Keratinocyte (primary cell): ENCODE measurements around the gene RNF157. TPM values are rescaled to one million over a fixed set of nuclear protein-coding genes. Genes with fewer than 3 reads are reported as not detected.

Experiments
- DNase-seq: peaks from one replicate; pipeline ENCODE4 v3.0.0-alpha.2; 2011; ENCODE audit warnings: low read depth, missing footprints, low spot score
- FAIRE-seq: peaks from 2 replicates; lab custom pipeline; 2011; peaks lifted over from hg19 to GRCh38; lab: Jason Lieb, UNC
- H2AFZ ChIP-seq: 2 replicates; pipeline ENCODE4 v1.6.0; 2012; ENCODE audit warnings: low read length, control low read depth, inconsistent platforms; ENCODE audit not compliant: control insufficient read depth
- H3K27ac ChIP-seq: 2 replicates; pipeline ENCODE4 v1.5.1; 2011; ENCODE audit warnings: low read length; ENCODE audit not compliant: control insufficient read depth, insufficient read depth
- H3K27me3 ChIP-seq: 3 replicates; pipeline ENCODE4 v1.6.0; 2011; ENCODE audit warnings: low read length; ENCODE audit not compliant: control insufficient read depth, insufficient read depth; ENCODE audit errors: extremely low read depth
- H3K36me3 ChIP-seq, 2 experiments: 2 replicates in 1 of 2; 3 replicates in 1 of 2; pipeline ENCODE4 v1.5.1; 2011; ENCODE audit warnings: low read length in 2 of 2, mild to moderate bottlenecking in 1 of 2; ENCODE audit not compliant: control insufficient read depth in 2 of 2, insufficient read depth in 2 of 2; ENCODE audit errors: extremely low read depth in 1 of 2
- H3K4me1 ChIP-seq: 3 replicates; pipeline ENCODE4 v1.5.1; 2011; ENCODE audit warnings: low read length; ENCODE audit not compliant: control insufficient read depth, insufficient read depth; ENCODE audit errors: extremely low read depth
- H3K4me2 ChIP-seq: 3 replicates; pipeline ENCODE4 v1.6.0; 2011; ENCODE audit warnings: low read depth, low read length; ENCODE audit not compliant: control insufficient read depth, insufficient read depth; ENCODE audit errors: extremely low read depth
- H3K4me3 ChIP-seq, 3 experiments: fragments of 200-600 bp in 1 of 3; sonication (generic) in 1 of 3; 2 replicates in 2 of 3; 3 replicates in 1 of 3; pipeline ENCODE4 v1.5.1; 2011 to 2016; ENCODE audit warnings: low read length in 3 of 3, mild to moderate bottlenecking in 3 of 3, control low read depth in 2 of 3, inconsistent platforms in 1 of 3, low read depth in 1 of 3, mixed read lengths in 1 of 3, mixed run types in 1 of 3, moderate library complexity in 1 of 3; ENCODE audit not compliant: control insufficient read depth in 2 of 3, insufficient read depth in 2 of 3; ENCODE audit errors: extremely low read depth in 1 of 3
- H3K79me2 ChIP-seq: 2 replicates; pipeline ENCODE4 v1.6.0; 2012; ENCODE audit warnings: low read length; ENCODE audit not compliant: control insufficient read depth, insufficient read depth
- H3K9ac ChIP-seq: 3 replicates; pipeline ENCODE4 v1.6.0; 2011; ENCODE audit warnings: low read length; ENCODE audit not compliant: control insufficient read depth, insufficient read depth; ENCODE audit errors: extremely low read depth
- H3K9me1 ChIP-seq: 3 replicates; pipeline ENCODE4 v1.6.0; 2011; ENCODE audit warnings: low read length; ENCODE audit not compliant: control insufficient read depth, insufficient read depth; ENCODE audit errors: extremely low read depth
- H3K9me3 ChIP-seq: 2 replicates; pipeline ENCODE4 v1.5.1; 2012; ENCODE audit warnings: low read depth, low read length; ENCODE audit not compliant: control insufficient read depth
- H4K20me1 ChIP-seq: 3 replicates; pipeline ENCODE4 v1.6.0; 2011; ENCODE audit warnings: low read length; ENCODE audit not compliant: control insufficient read depth, insufficient read depth; ENCODE audit errors: extremely low read depth
- CTCF ChIP-seq, 3 experiments: IDR thresholded peaks in 1 of 3; conservative IDR thresholded peaks in 1 of 3; optimal IDR thresholded peaks in 1 of 3; 2 replicates in 2 of 3; 3 replicates in 1 of 3; pipeline versions ENCODE3 to v1.5.1; 2011; ENCODE audit warnings: low read length in 3 of 3, mild to moderate bottlenecking in 3 of 3, moderate library complexity in 2 of 3, control low read depth in 1 of 3, inconsistent platforms in 1 of 3; ENCODE audit not compliant: insufficient read depth in 2 of 3; ENCODE audit errors: extremely low read depth in 1 of 3
- EZH2 ChIP-seq: IDR thresholded peaks from one replicate; pipeline ENCODE4 v1.6.1; 2012; ENCODE audit warnings: inconsistent platforms, mild to moderate bottlenecking, low read length, moderate library complexity
- dilution Hi-C: fragments of 300-500 bp; cut with MboI; formaldehyde crosslinking; loops from one replicate; pipeline ENCODE4 v1.7.0; 2020; ENCODE audit warnings: low sequenced_read_pairs; ENCODE audit not compliant: extremely low pct_ligation_motif_present
- polyA plus RNA-seq, 5 experiments: library from polyadenylated mRNA; depleted of rRNA in 3 of 5; stranded (reverse) in 3 of 5; stranded (forward) in 1 of 5; unstranded in 1 of 5; fragments of >200 nt; gene quantifications; 1 replicate in 1 of 5; 2 replicates in 3 of 5; 3 replicates in 1 of 5; pipeline versions ENCODE4 v1.2.1 to v1.2.3, GENCODE V29; 2011 to 2012; ENCODE audit warnings: missing spikeins in 2 of 5, low read depth in 1 of 5, low replicate concordance in 1 of 5

RNF157 gene
- polyA plus RNA-seq, 1 donor (not counting 4 experiments of a cell fraction or from before 2014, with no cell fraction given): not detected

GRCh38 chr17:76152591-76152990 lies 87.7 kb downstream of the RNF157 start:
- Histone ChIP-seq H3K4me2 (no peak overlapping the region), H3K27ac (no peak overlapping the region), H2AFZ (no peak overlapping the region), H3K9me1 (no peaks in the 10 kb centered on the region), H3K4me1 (no peaks in the 10 kb centered on the region), H3K9ac (no peak overlapping the region), H3K36me3 (no peaks in the 10 kb centered on the region), H3K79me2 (no peaks in the 10 kb centered on the region), H3K4me3 (no peak overlapping the region), H3K9me3 (no peaks in the 10 kb centered on the region), H4K20me1 (no peaks in the 10 kb centered on the region), H3K27me3 (peaks cover 13% of the 10 kb centered on the region)
- DNase-seq (no peak), FAIRE-seq (no peak)
- dilution Hi-C loops: no loop called here
- TF ChIP-seq CTCF (optimal IDR thresholded peaks at IDR 0.05 in 1 of 3, IDR thresholded peaks at IDR 0.05 in 1 of 3, conservative IDR thresholded peaks at IDR 0.05 in 1 of 3; ENCODE audit: extremely low read depth in 1 of 3, insufficient read depth in 2 of 3, low read length in 3 of 3) (peak in 1 of 3 experiments; percentile 6), EZH2 (no peak)

GRCh38 chr17:76151896-76152454 lies 88.3 kb downstream of the RNF157 start:
- TF ChIP-seq EZH2: no peak
- no peak for TF ChIP-seq CTCF (optimal IDR thresholded peaks at IDR 0.05 in 1 of 3, IDR thresholded peaks at IDR 0.05 in 1 of 3, conservative IDR thresholded peaks at IDR 0.05 in 1 of 3; ENCODE audit: extremely low read depth in 1 of 3, insufficient read depth in 2 of 3, low read length in 3 of 3)
- dilution Hi-C loops: no loop called here

More at GRCh38 chr17:76151896-76152454, 88.3 kb downstream of the RNF157 start:
- Histone ChIP-seq H4K20me1 (no peaks in the 10 kb centered on the region), H3K36me3 (no peaks in the 10 kb centered on the region), H3K4me1 (no peaks in the 10 kb centered on the region), H3K9me3 (no peaks in the 10 kb centered on the region), H3K9ac (no peak overlapping the region), H3K27me3 (peaks cover 13% of the 10 kb centered on the region), H3K27ac (no peak overlapping the region), H3K9me1 (no peaks in the 10 kb centered on the region), H2AFZ (no peak overlapping the region), H3K4me2 (no peak overlapping the region), H3K4me3 (no peak overlapping the region), H3K79me2 (no peaks in the 10 kb centered on the region)
- FAIRE-seq (no peak), DNase-seq (no peak)
